Eye (tissue), 1 donor: ENCODE measurements around the gene FAM90A26.
"Not testable (repeated sequence)": the region's sequence is repeated elsewhere in the genome, so short reads cannot be mapped to it uniquely, and the experiment has no call there.

ENCODE experiments used
- DNase-seq: peaks from one replicate; pipeline ENCODE4 v3.0.0-alpha.2; 2015

Gene FAM90A26

GRCh38 chr4:9169791-9170459 is at the start of gene FAM90A26:
FAM90A26 (plus strand) TSS chr4:9170409; CDS start chr4:9173173, 2,764 bp downstream.
- not testable (repeated sequence) for DNase-seq

GRCh38 chr4:9122711-9123110 is 47.5 kb upstream of the FAM90A26 start:
- DNase-seq = not testable (repeated sequence)

- DNase-seq = peak; percentile 73
Measured at GRCh38 chr4:9123572-9124007, 46.6 kb upstream of the FAM90A26 start.

GRCh38 chr4:9125601-9126161 is 44.5 kb upstream of the FAM90A26 start:
- DNase-seq = not testable (repeated sequence)

- DNase-seq = not testable (repeated sequence)
Measured at GRCh38 chr4:9131420-9131819, 38.8 kb upstream of the FAM90A26 start.

- DNase-seq = not testable (repeated sequence)
Measured at GRCh38 chr4:9132849-9133248, 37.4 kb upstream of the FAM90A26 start.

GRCh38 chr4:9134011-9134410 is 36.2 kb upstream of the FAM90A26 start:
- not testable (repeated sequence) for DNase-seq

GRCh38 chr4:9134556-9134955 is 35.7 kb upstream of the FAM90A26 start:
- DNase-seq = not testable (repeated sequence)

- not testable (repeated sequence) for DNase-seq
Measured at GRCh38 chr4:9141050-9141449, 29.2 kb upstream of the FAM90A26 start.

GRCh38 chr4:9142786-9143185 is 27.4 kb upstream of the FAM90A26 start:
- not testable (repeated sequence) for DNase-seq

- no peak for DNase-seq
Measured at GRCh38 chr4:9143421-9144080, 26.7 kb upstream of the FAM90A26 start.

- no peak for DNase-seq
Measured at GRCh38 chr4:9146967-9147366, 23.2 kb upstream of the FAM90A26 start.

- not testable (repeated sequence) for DNase-seq
Measured at GRCh38 chr4:9147368-9147767, 22.8 kb upstream of the FAM90A26 start.

- not testable (repeated sequence) for DNase-seq
Measured at GRCh38 chr4:9148611-9149409, 21.4 kb upstream of the FAM90A26 start.

- DNase-seq = peak; percentile 76
Measured at GRCh38 chr4:9151809-9152179, 18.4 kb upstream of the FAM90A26 start.

GRCh38 chr4:9152180-9153007 is 17.8 kb upstream of the FAM90A26 start:
- peak; percentile 97 for DNase-seq

GRCh38 chr4:9153008-9153570 is 17.1 kb upstream of the FAM90A26 start:
- peak; percentile 100 for DNase-seq

GRCh38 chr4:9153571-9154157 is 16.5 kb upstream of the FAM90A26 start:
- peak; percentile 75 for DNase-seq

- DNase-seq = not testable (repeated sequence)
Measured at GRCh38 chr4:9155101-9155886, 14.9 kb upstream of the FAM90A26 start.

- DNase-seq = not testable (repeated sequence)
Measured at GRCh38 chr4:9158392-9158791, 11.8 kb upstream of the FAM90A26 start.

- DNase-seq = not testable (repeated sequence)
Measured at GRCh38 chr4:9160046-9160445, 10.2 kb upstream of the FAM90A26 start.
